H1 (cell line): Measurements from ENCODE around the gene CIAO3. TPM values are rescaled to one million over a fixed set of nuclear protein-coding genes. Genes with fewer than 3 reads are reported as not detected.

Experiments used
- CTCF ChIA-PET: fragments of 300-600 bp; sonication (Branson Sonifier 250); formaldehyde crosslinking; loops from one replicate; lab custom pipeline; 2021; ENCODE audit not compliant: partially characterized antibody; lab: Charles Lee
- POLR2A ChIA-PET: fragments of 300-600 bp; sonication (Branson Sonifier 250); formaldehyde crosslinking; loops from one replicate; lab custom pipeline; 2021; ENCODE audit warnings: inconsistent platforms; ENCODE audit not compliant: partially characterized antibody; lab: Charles Lee
- DNase-seq, 2 experiments: peaks; one replicate each; pipeline versions ENCODE4 v3.0.0 to v3.0.0-alpha.2; 2010 to 2022; ENCODE audit warnings: low spot score in 2 of 2, low read depth in 1 of 2, mixed read lengths in 1 of 2
- FAIRE-seq: peaks from 2 replicates; lab custom pipeline; 2011; peaks lifted over from hg19 to GRCh38; lab: Jason Lieb, UNC
- H2AFZ ChIP-seq: 2 replicates; pipeline ENCODE4 v1.8.1; 2012; ENCODE audit warnings: low read length, inconsistent platforms
- H2AK5ac ChIP-seq: 2 replicates; pipeline ENCODE4 v1.6.1; 2013; ENCODE audit warnings: low read depth, low read length
- H2BK120ac ChIP-seq: replicated peaks from 2 replicates; pipeline ENCODE3; 2013; ENCODE audit warnings: low read depth, low read length, inconsistent platforms
- H2BK12ac ChIP-seq: 2 replicates; pipeline ENCODE4 v1.6.1; 2013; ENCODE audit warnings: low read depth, low read length
- H2BK15ac ChIP-seq: 2 replicates; pipeline ENCODE4 v1.6.1; 2013; ENCODE audit warnings: low read length
- H2BK20ac ChIP-seq: 2 replicates; pipeline ENCODE4 v1.6.1; 2013; ENCODE audit warnings: low read length
- H2BK5ac ChIP-seq: 2 replicates; pipeline ENCODE4 v1.6.1; 2013; ENCODE audit warnings: low read depth, low read length
- H3K14ac ChIP-seq: 2 replicates; pipeline ENCODE4 v1.6.1; 2013; ENCODE audit warnings: inconsistent platforms; ENCODE audit not compliant: insufficient read length
- H3K18ac ChIP-seq: 2 replicates; pipeline ENCODE4 v1.6.1; 2013; ENCODE audit warnings: low read length; ENCODE audit errors: extremely low read depth
- H3K23ac ChIP-seq: 2 replicates; pipeline ENCODE4 v1.6.1; 2013; ENCODE audit warnings: inconsistent platforms; ENCODE audit not compliant: insufficient read length
- H3K23me2 ChIP-seq: 2 replicates; pipeline ENCODE4 v1.6.1; 2013; ENCODE audit warnings: low read depth, low read length
- H3K27ac ChIP-seq: 2 replicates; pipeline ENCODE4 v1.6.1; 2011; ENCODE audit warnings: low read depth, low read length, inconsistent platforms
- H3K27me3 ChIP-seq, 4 experiments: replicated peaks in 1 of 4; 1 replicate in 1 of 4; 2 replicates in 3 of 4; pipeline versions ENCODE4 v1.6.1 to v1.8.1; 2011 to 2013; ENCODE audit warnings: low read length in 3 of 4, mild to moderate bottlenecking in 3 of 4, inconsistent platforms in 2 of 4, mixed read lengths in 2 of 4, moderate library complexity in 1 of 4; ENCODE audit not compliant: control insufficient read depth in 3 of 4, insufficient read depth in 3 of 4; ENCODE audit errors: extremely low read depth in 1 of 4
- H3K36me3 ChIP-seq, 4 experiments: 2 replicates each; pipeline versions ENCODE4 v1.6.1 to v1.8.1; 2011 to 2013; ENCODE audit warnings: mild to moderate bottlenecking in 4 of 4, low read length in 3 of 4, moderate library complexity in 2 of 4, control low read depth in 1 of 4, inconsistent platforms in 1 of 4; ENCODE audit not compliant: insufficient read depth in 4 of 4, control insufficient read depth in 2 of 4
- H3K4ac ChIP-seq: replicated peaks from 2 replicates; pipeline ENCODE3; 2013; ENCODE audit warnings: low read length, low read depth, mixed read lengths, inconsistent platforms; ENCODE audit not compliant: insufficient read length
- H3K4me1 ChIP-seq, 4 experiments: replicated peaks in 1 of 4; 1 replicate in 1 of 4; 2 replicates in 3 of 4; pipeline versions ENCODE4 v1.6.1 to v1.8.1; 2011 to 2013; ENCODE audit warnings: low read length in 3 of 4, inconsistent platforms in 2 of 4, mixed read lengths in 1 of 4; ENCODE audit not compliant: insufficient read depth in 4 of 4, control insufficient read depth in 3 of 4
- H3K4me2 ChIP-seq, 2 experiments: 2 replicates each; pipeline versions ENCODE4 v1.6.1 to v1.8.1; 2011 to 2013; ENCODE audit warnings: low read depth in 2 of 2, low read length in 2 of 2, control low read depth in 1 of 2, inconsistent platforms in 1 of 2, mild to moderate bottlenecking in 1 of 2; ENCODE audit not compliant: insufficient read depth in 1 of 2
- H3K4me3 ChIP-seq, 4 experiments: fragments of 200-600, 300-600 bp in 1 of 4; sonication (generic), shearing (Covaris generic), sonication (Bioruptor Twin) in 1 of 4; 2 replicates each; pipeline versions ENCODE4 v1.5.1 to v1.8.1; 2011 to 2016; ENCODE audit warnings: low read length in 4 of 4, low read depth in 3 of 4, control low read depth in 2 of 4, inconsistent platforms in 2 of 4, mild to moderate bottlenecking in 2 of 4, mixed read lengths in 1 of 4, moderate library complexity in 1 of 4; ENCODE audit not compliant: insufficient read depth in 2 of 4; ENCODE audit errors: extremely low read depth in 1 of 4
- H3K56ac ChIP-seq: replicated peaks from 2 replicates; pipeline ENCODE3; 2013; ENCODE audit warnings: low read depth, mild to moderate bottlenecking, mixed read lengths, low read length, inconsistent platforms; ENCODE audit not compliant: insufficient read length
- H3K79me1 ChIP-seq: 2 replicates; pipeline ENCODE4 v1.6.1; 2013; ENCODE audit warnings: low read depth, low read length, control low read depth
- H3K79me2 ChIP-seq, 2 experiments: 2 replicates each; pipeline versions ENCODE4 v1.6.1 to v1.8.1; 2012 to 2013; ENCODE audit warnings: low read length in 2 of 2, mild to moderate bottlenecking in 2 of 2, inconsistent platforms in 1 of 2; ENCODE audit not compliant: insufficient read depth in 2 of 2, control insufficient read depth in 1 of 2
- H3K9ac ChIP-seq, 4 experiments: replicated peaks in 1 of 4; 1 replicate in 1 of 4; 2 replicates in 3 of 4; pipeline versions ENCODE4 v1.6.1 to v1.8.1; 2011 to 2013; ENCODE audit warnings: low read depth in 3 of 4, low read length in 3 of 4, control low read depth in 2 of 4, mild to moderate bottlenecking in 2 of 4, moderate library complexity in 2 of 4, inconsistent platforms in 1 of 4; ENCODE audit errors: extremely low read depth in 1 of 4
- H3K9me3 ChIP-seq, 2 experiments: 2 replicates each; pipeline versions ENCODE4 v1.6.1 to v1.8.1; 2012 to 2013; ENCODE audit warnings: mild to moderate bottlenecking in 2 of 2, moderate library complexity in 2 of 2, control low read depth in 1 of 2, inconsistent platforms in 1 of 2, low read depth in 1 of 2, low read length in 1 of 2, mixed read lengths in 1 of 2; ENCODE audit not compliant: insufficient read depth in 2 of 2
- H4K20me1 ChIP-seq, 2 experiments: replicated peaks in 1 of 2; 2 replicates each; pipeline versions ENCODE3 to v1.8.1; 2011 to 2013; ENCODE audit warnings: inconsistent platforms in 2 of 2, low read length in 2 of 2, mild to moderate bottlenecking in 1 of 2; ENCODE audit not compliant: insufficient read depth in 2 of 2, control insufficient read depth in 1 of 2
- H4K5ac ChIP-seq: 2 replicates; pipeline ENCODE4 v1.6.1; 2013; ENCODE audit warnings: low read length, low read depth, mixed read lengths, inconsistent platforms; ENCODE audit not compliant: insufficient read length
- H4K8ac ChIP-seq: 2 replicates; pipeline ENCODE4 v1.8.0; 2013; ENCODE audit warnings: mild to moderate bottlenecking, moderate library complexity, low read length, inconsistent platforms; ENCODE audit not compliant: insufficient read depth; ENCODE audit errors: extremely low read depth
- H4K91ac ChIP-seq: replicated peaks from 2 replicates; pipeline ENCODE3; 2013; ENCODE audit warnings: low read length, mixed read lengths, inconsistent platforms; ENCODE audit not compliant: insufficient read length
- ATF2 ChIP-seq: IDR thresholded peaks from 2 replicates; pipeline ENCODE4 v1.6.1; 2012; ENCODE audit warnings: low read length, inconsistent platforms
- KDM4A ChIP-seq: IDR thresholded peaks from one replicate; pipeline ENCODE4 v1.7.1; 2012; ENCODE audit warnings: low read depth, mild to moderate bottlenecking, moderate library complexity, low read length, inconsistent platforms; ENCODE audit not compliant: severe bottlenecking
- POLR2A ChIP-seq, 2 experiments: IDR thresholded peaks; 1 replicate in 1 of 2; 2 replicates in 1 of 2; pipeline ENCODE4 v1.6.1; 2011; ENCODE audit warnings: low read depth in 2 of 2, low read length in 2 of 2, mild to moderate bottlenecking in 2 of 2; ENCODE audit errors: control extremely low read depth in 1 of 2
- POLR2AphosphoS5 ChIP-seq: IDR thresholded peaks from 2 replicates; pipeline ENCODE4 v1.6.1; 2011; ENCODE audit warnings: low read depth, low read length
- WGBS, 2 experiments: shearing (Covaris generic) in 1 of 2; methylation state at CpG; one replicate each; pipeline versions ENCODE4 v1.1.6 to v1.1.7; 2013 to 2015; ENCODE audit warnings: low lambda C conversion rate in 2 of 2, mixed read lengths in 2 of 2, inconsistent platforms in 1 of 2, low coverage in 1 of 2, missing lambda C conversion rate in 1 of 2; ENCODE audit not compliant: insufficient replicate concordance in 2 of 2, insufficient coverage in 1 of 2, insufficient read length in 1 of 2; ENCODE audit errors: extremely low coverage in 1 of 2, missing lambda C conversion rate in 1 of 2; 5-methylcytosine and 5-hydroxymethylcytosine counted together
- polyA plus RNA-seq, 7 experiments: library from polyadenylated mRNA; depleted of rRNA in 3 of 7; stranded (reverse) in 5 of 7; unstranded in 2 of 7; fragments of >200 nt in 5 of 7; fragments of 200-250 nt in 2 of 7; gene quantifications; 1 replicate in 5 of 7; 2 replicates in 1 of 7; 4 replicates in 1 of 7; pipeline versions ENCODE4 v1.2.1 to v1.2.3, GENCODE V29; 2011 to 2013; ENCODE audit warnings: missing spikeins in 2 of 7, mixed read lengths in 2 of 7
- total RNA-seq: library from RNA; stranded (reverse); fragmentation: NEBNext Ultra II Directional; extraction: Animal tissue kit (Norgen Biotek cat#: 25700); gene quantifications from 2 replicates; pipeline ENCODE4 v1.2.1, GENCODE V29; 2021

CIAO3 gene
- total and polyA plus RNA-seq, 2 of the 8 experiments (the other 6 are each of a cell fraction or from before 2014, with no cell fraction given) = 20.0 to 20.4 TPM

- no peak overlapping the region for H2BK5ac ChIP-seq
- no peak overlapping the region for H2AK5ac ChIP-seq
- H3K36me3 ChIP-seq = peaks cover 4 to 28% (median 15%) of the 10 kb centered on the region in 4 experiments; a peak in 7 of 8 replicates
- H3K9ac ChIP-seq = no peak overlapping the region; a peak in 2 of 7 replicates
- CTCF ChIA-PET = interaction anchor here (0.6 to 1.9 kb wide), 8 partner anchors 8 to 780 kb away, joined by 3 to 7 read pairs (median 3); partner anchors contain the start of gene WDR24
- H3K23ac ChIP-seq = no peak overlapping the region
- no peak overlapping the region for H2BK12ac ChIP-seq
- H2AFZ ChIP-seq = no peak overlapping the region
- H2BK15ac ChIP-seq = no peak overlapping the region
- TF ChIP-seq KDM4A (no peak), POLR2A (IDR thresholded peaks at IDR 0.05; ENCODE audit: control extremely low read depth in 1 of 2, low read depth in 2 of 2, low read length in 2 of 2) (peak in 1 of 2 experiments; percentile 43; a peak in 1 of 3 replicates), POLR2AphosphoS5 (0 out of 2 replicates have a peak, but pooled peaks have one; percentile 41), ATF2 (no peak)
- no peak overlapping the region for H3K56ac ChIP-seq
- H2BK120ac ChIP-seq = no peak overlapping the region
- H3K18ac ChIP-seq = no peak overlapping the region
- H3K27me3 ChIP-seq = no peaks in the 10 kb centered on the region; a peak in 1 of 7 replicates
- peak overlapping the region; percentile 62 to 81 (median 74); a peak in 6 of 8 replicates for H3K4me3 ChIP-seq
- POLR2A ChIA-PET = interaction anchor here (0.9 to 13.3 kb wide), 9 partner anchors 7 to 118 kb away, joined by 3 to 214 read pairs (median 13); partner anchors contain the start of genes CCDC78, GNG13, HAGHL and RHBDL1
- no peak for FAIRE-seq
- H3K4ac ChIP-seq = no peak overlapping the region
- H3K23me2 ChIP-seq = peaks cover 13% of the 10 kb centered on the region; the same call in 1 of the 2 replicates
- H4K5ac ChIP-seq = no peak overlapping the region
- H3K79me2 ChIP-seq = peaks cover 0 to 12% of the 10 kb centered on the region in 2 experiments; a peak in 1 of 4 replicates
- peak overlapping the region; percentile 22 for H4K91ac ChIP-seq
- no peaks in the 10 kb centered on the region for H3K9me3 ChIP-seq
- peak overlapping the region; percentile 51 for H4K8ac ChIP-seq
- H3K27ac ChIP-seq = no peak overlapping the region
- peaks cover 0 to 17% (median 13%) of the 10 kb centered on the region in 4 experiments; a peak in 5 of 7 replicates for H3K4me1 ChIP-seq
- H2BK20ac ChIP-seq = no peak overlapping the region
- DNase-seq = no peak
- H3K14ac ChIP-seq = no peak overlapping the region
- peaks cover 6% of the 10 kb centered on the region; the same call in 1 of the 2 replicates for H3K79me1 ChIP-seq
- peaks cover 4 to 36% of the 10 kb centered on the region in 2 experiments for H4K20me1 ChIP-seq
- 92% methylated on average over 36 of the region's 36 CpGs; no CpG with 5 or more reads in 1 of the 2 experiments for WGBS, 2 experiments
- peak overlapping the region; percentile 63 to 95 for H3K4me2 ChIP-seq
Observed at GRCh38 chr16:682493-683395, 58.1 kb downstream of the CIAO3 start.
